Liver (tissue), 9 donors: Measurements from ENCODE around the gene FCN1. TPM values are rescaled to one million over a fixed set of nuclear protein-coding genes. Genes with fewer than 3 reads are reported as not detected.

Experiments used
- DNase-seq: peaks from one replicate; pipeline ENCODE4 v3.0.0-alpha.2; 2017; ENCODE audit warnings: low spot score
- H3K27ac ChIP-seq, 2 donors: one replicate each; pipeline ENCODE4 v1.7.0; 2013; ENCODE audit warnings: inconsistent platforms in 2 of 2, low read length in 2 of 2, control low read depth in 1 of 2, low read depth in 1 of 2, mild to moderate bottlenecking in 1 of 2
- H3K27me3 ChIP-seq, 4 donors: one replicate each; pipeline versions ENCODE4 v1.6.1 to v1.7.0; 2013; ENCODE audit warnings: low read length in 3 of 4, inconsistent platforms in 1 of 4, mild to moderate bottlenecking in 1 of 4, moderate library complexity in 1 of 4; ENCODE audit not compliant: control insufficient read depth in 4 of 4, insufficient read depth in 4 of 4
- H3K36me3 ChIP-seq, 4 donors: one replicate each; pipeline versions ENCODE4 v1.6.1 to v1.7.0; 2013; ENCODE audit warnings: low read length in 3 of 4, mild to moderate bottlenecking in 3 of 4, low read depth in 1 of 4, moderate library complexity in 1 of 4; ENCODE audit not compliant: control insufficient read depth in 4 of 4, insufficient read depth in 3 of 4
- H3K4me1 ChIP-seq, 4 donors: one replicate each; pipeline versions ENCODE4 v1.6.1 to v1.7.0; 2013; ENCODE audit warnings: low read length in 3 of 4, mild to moderate bottlenecking in 3 of 4, moderate library complexity in 1 of 4; ENCODE audit not compliant: control insufficient read depth in 4 of 4, insufficient read depth in 4 of 4
- H3K4me3 ChIP-seq, 3 donors: one replicate each; pipeline versions ENCODE4 v1.6.1 to v1.7.0; 2013; ENCODE audit warnings: low read length in 3 of 3, control low read depth in 1 of 3, low read depth in 1 of 3, mild to moderate bottlenecking in 1 of 3
- H3K9ac ChIP-seq, 2 donors: one replicate each; pipeline ENCODE4 v1.7.0; 2013; ENCODE audit warnings: low read length in 2 of 2, mild to moderate bottlenecking in 2 of 2, moderate library complexity in 2 of 2, control low read depth in 1 of 2, low read depth in 1 of 2
- H3K9me3 ChIP-seq, 4 donors: one replicate each; pipeline versions ENCODE4 v1.6.1 to v1.7.0; 2013; ENCODE audit warnings: low read length in 3 of 4; ENCODE audit not compliant: control insufficient read depth in 4 of 4
- ATF3 ChIP-seq: IDR thresholded peaks from 2 replicates; pipeline ENCODE4 v1.6.1; 2016; ENCODE audit warnings: antibody characterized with exemption
- EGR1 ChIP-seq, 2 donors: IDR thresholded peaks; 2 replicates each; pipeline ENCODE4 v1.6.1; 2016 to 2018; ENCODE audit warnings: antibody characterized with exemption in 2 of 2, low read depth in 2 of 2
- FOXA1 ChIP-seq: IDR thresholded peaks from 2 replicates; pipeline ENCODE4 v1.6.1; 2016; ENCODE audit warnings: antibody characterized with exemption
- FOXA2 ChIP-seq: IDR thresholded peaks from 2 replicates; pipeline ENCODE4 v1.6.1; 2016; ENCODE audit warnings: antibody characterized with exemption
- GABPA ChIP-seq, 2 donors: IDR thresholded peaks in 1 of 2; conservative IDR thresholded peaks in 1 of 2; 2 replicates each; pipeline ENCODE4 v1.6.1; 2016; ENCODE audit warnings: antibody characterized with exemption in 2 of 2, mild to moderate bottlenecking in 1 of 2, moderate library complexity in 1 of 2
- HNF4A ChIP-seq, 2 donors: conservative IDR thresholded peaks; 2 replicates each; pipeline ENCODE4 v1.6.1; 2016; ENCODE audit warnings: antibody characterized with exemption in 2 of 2, mild to moderate bottlenecking in 2 of 2
- HNF4G ChIP-seq: IDR thresholded peaks from 2 replicates; pipeline ENCODE4 v1.6.1; 2016; ENCODE audit warnings: antibody characterized with exemption
- JUND ChIP-seq, 2 donors: IDR thresholded peaks; 2 replicates each; pipeline ENCODE4 v1.6.1; 2016; ENCODE audit warnings: antibody characterized with exemption in 2 of 2
- NR2F2 ChIP-seq: IDR thresholded peaks from 2 replicates; pipeline ENCODE4 v1.6.1; 2016; ENCODE audit warnings: antibody characterized with exemption
- RAD21 ChIP-seq, 2 donors: IDR thresholded peaks; 2 replicates each; pipeline ENCODE4 v1.6.1; 2016; ENCODE audit warnings: antibody characterized with exemption in 2 of 2, mild to moderate bottlenecking in 2 of 2
- RXRA ChIP-seq, 2 donors: IDR thresholded peaks; 2 replicates each; pipeline ENCODE4 v1.6.1; 2017 to 2018; ENCODE audit warnings: antibody characterized with exemption in 2 of 2, mild to moderate bottlenecking in 1 of 2
- SP1 ChIP-seq: IDR thresholded peaks from 2 replicates; pipeline ENCODE4 v1.6.1; 2018; ENCODE audit warnings: antibody characterized with exemption, mild to moderate bottlenecking
- TAF1 ChIP-seq: conservative IDR thresholded peaks from 2 replicates; pipeline ENCODE4 v1.6.1; 2016; ENCODE audit warnings: antibody characterized with exemption, mild to moderate bottlenecking
- YY1 ChIP-seq: IDR thresholded peaks from 2 replicates; pipeline ENCODE4 v1.6.1; 2016; ENCODE audit warnings: antibody characterized with exemption, mild to moderate bottlenecking
- WGBS: extraction: QIAGEN DNeasy Blood & Tissue Kit; methylation state at CpG from one replicate; pipeline ENCODE4 v1.1.7; 2013; 5-methylcytosine and 5-hydroxymethylcytosine counted together
- polyA plus RNA-seq, 2 donors: library from polyadenylated mRNA; stranded (reverse) in 1 of 2; unstranded in 1 of 2; fragments of 200-250 nt in 1 of 2; fragments of >200 nt in 1 of 2; fragmentation: Nextera tagmentation in 1 of 2; extraction: Ambion mirVana in 1 of 2; gene quantifications; one replicate each; pipeline versions ENCODE4 v1.2.1 to v1.2.3, GENCODE V29; 2013 to 2015
- total RNA-seq, 2 donors: library from RNA; depleted of rRNA; stranded (reverse); fragments of >200 nt; gene quantifications; one replicate each; pipeline ENCODE4 v1.2.3, GENCODE V29; 2014
- TF ChIP-seq, protein P1 (sequence below): IDR thresholded peaks from 2 replicates; pipeline ENCODE4 v1.6.1; 2016; ENCODE audit warnings: antibody characterized with exemption
- TF ChIP-seq, protein P2 (sequence below): fragments of 150-350 bp; IDR thresholded peaks from 2 replicates; pipeline ENCODE4 v1.5.1; 2017; ENCODE audit warnings: improper control_type of control experiment, low read depth, low read length; ENCODE audit not compliant: missing input control
- TF ChIP-seq, protein P3 (sequence below): IDR thresholded peaks from 2 replicates; pipeline ENCODE4 v1.6.1; 2016; ENCODE audit warnings: antibody characterized with exemption
- donor health status: healthy.
- donor health status: healthy.
- donor health status: healthy.
- donor health status: healthy.
- donor health status: healthy.

The FCN1 gene
- total and polyA plus RNA-seq, 4 donors, result 0.97 to 15.0 (median 5.4) TPM

DNA sequence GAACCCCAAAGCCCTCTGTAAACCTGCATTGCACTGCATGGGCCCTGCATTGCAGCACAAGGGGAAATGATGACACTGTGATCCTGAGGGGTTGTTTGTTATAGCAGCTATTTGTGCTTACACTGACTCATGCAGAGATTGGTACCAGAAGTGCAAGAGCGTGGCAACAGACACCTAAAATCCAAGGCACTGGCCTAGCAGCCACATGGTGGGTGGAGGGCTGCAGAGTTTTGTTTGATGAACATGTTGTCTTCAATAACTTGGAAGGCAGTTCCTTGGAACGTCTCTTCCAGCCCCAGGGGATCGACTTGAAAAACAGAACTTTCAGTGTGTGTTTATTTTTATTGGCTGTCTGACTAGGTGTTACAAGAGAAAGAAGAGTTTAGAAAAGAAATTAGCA is 22.6 kb downstream of the FCN1 start (continued):
- no peak for TF ChIP-seq ATF3
- no peak for TF ChIP-seq FOXA1
- no peak for TF ChIP-seq EGR1 (IDR thresholded peaks at IDR 0.05; ENCODE audit: low read depth in 2 of 2)
- TF ChIP-seq, protein P1, sequence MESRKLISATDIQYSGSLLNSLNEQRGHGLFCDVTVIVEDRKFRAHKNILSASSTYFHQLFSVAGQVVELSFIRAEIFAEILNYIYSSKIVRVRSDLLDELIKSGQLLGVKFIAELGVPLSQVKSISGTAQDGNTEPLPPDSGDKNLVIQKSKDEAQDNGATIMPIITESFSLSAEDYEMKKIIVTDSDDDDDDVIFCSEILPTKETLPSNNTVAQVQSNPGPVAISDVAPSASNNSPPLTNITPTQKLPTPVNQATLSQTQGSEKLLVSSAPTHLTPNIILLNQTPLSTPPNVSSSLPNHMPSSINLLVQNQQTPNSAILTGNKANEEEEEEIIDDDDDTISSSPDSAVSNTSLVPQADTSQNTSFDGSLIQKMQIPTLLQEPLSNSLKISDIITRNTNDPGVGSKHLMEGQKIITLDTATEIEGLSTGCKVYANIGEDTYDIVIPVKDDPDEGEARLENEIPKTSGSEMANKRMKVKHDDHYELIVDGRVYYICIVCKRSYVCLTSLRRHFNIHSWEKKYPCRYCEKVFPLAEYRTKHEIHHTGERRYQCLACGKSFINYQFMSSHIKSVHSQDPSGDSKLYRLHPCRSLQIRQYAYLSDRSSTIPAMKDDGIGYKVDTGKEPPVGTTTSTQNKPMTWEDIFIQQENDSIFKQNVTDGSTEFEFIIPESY, result no peak

DNA sequence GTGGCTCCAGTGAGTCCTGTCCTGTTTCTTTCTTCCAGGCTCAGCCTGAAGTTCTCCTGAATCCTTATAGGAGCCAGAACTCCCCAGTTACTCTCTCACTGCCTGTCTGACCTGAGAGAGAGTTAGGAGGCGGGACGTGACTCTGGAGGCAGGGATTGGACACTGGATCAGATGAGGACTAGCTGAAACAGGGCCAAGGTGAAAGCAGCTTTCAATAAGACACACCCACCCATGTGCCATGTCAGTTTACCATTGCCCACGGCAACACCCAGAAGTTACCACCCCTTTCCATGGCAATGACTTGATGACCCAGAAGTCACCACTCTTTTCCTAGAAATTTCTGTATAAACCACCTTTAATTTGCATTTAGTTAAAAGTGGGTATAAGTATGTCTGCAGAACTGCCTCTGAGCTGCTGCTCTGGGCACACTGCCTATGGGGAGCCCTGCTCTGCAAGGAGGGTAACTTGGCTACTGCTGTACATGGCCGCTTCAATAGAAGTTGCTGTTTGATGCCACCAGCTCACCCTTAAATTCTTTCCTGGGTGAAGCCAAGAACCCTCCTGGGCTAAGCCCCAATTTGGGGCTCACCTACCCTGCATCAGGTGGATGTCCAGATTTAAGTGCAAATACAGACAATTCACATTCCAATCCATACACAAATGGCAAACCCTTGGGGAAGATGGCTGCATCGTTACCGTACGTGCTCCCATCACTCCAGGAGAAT is 23.4 kb downstream of the FCN1 start:
- Histone ChIP-seq H3K4me1 (no peaks in the 10 kb centered on the region), H3K4me3 (no peak overlapping the region), H3K27ac (no peak overlapping the region), H3K36me3 (no peaks in the 10 kb centered on the region), H3K27me3 (no peaks in the 10 kb centered on the region), H3K9ac (no peak overlapping the region), H3K9me3 (peaks cover 0 to 9% (median 2%) of the 10 kb centered on the region in 4 donors)
- 89% methylated on average over 7 of the region's 7 CpGs for WGBS
- DNase-seq, result no peak
- TF ChIP-seq HNF4G (no peak), EGR1 (IDR thresholded peaks at IDR 0.05; ENCODE audit: low read depth in 2 of 2) (no peak)

- H3K9ac ChIP-seq, result no peak overlapping the region
- no peak overlapping the region for H3K4me3 ChIP-seq
- DNase-seq, result no peak
- TF ChIP-seq NR2F2 (no peak), JUND (IDR thresholded peaks at IDR 0.05) (no peak), RXRA (IDR thresholded peaks at IDR 0.05) (no peak)
- WGBS, result 84% methylated on average over 7 of the region's 7 CpGs
- no peaks in the 10 kb centered on the region for H3K27me3 ChIP-seq
- H3K27ac ChIP-seq, result no peak overlapping the region
- peaks cover 0 to 4% (median 0%) of the 10 kb centered on the region in 4 donors for H3K9me3 ChIP-seq
- H3K36me3 ChIP-seq, result no peaks in the 10 kb centered on the region
- H3K4me1 ChIP-seq, result no peaks in the 10 kb centered on the region
Observed at GRCh38 chr9:134892820-134893420, 24.8 kb downstream of the FCN1 start.

GRCh38 chr9:134892221-134892620 is 25.5 kb downstream of the FCN1 start:
- H3K9ac ChIP-seq, result no peak overlapping the region
- no peaks in the 10 kb centered on the region for H3K4me1 ChIP-seq
- no peak for DNase-seq
- H3K4me3 ChIP-seq, result no peak overlapping the region
- no peak overlapping the region for H3K27ac ChIP-seq
- peaks cover 0 to 4% (median 0%) of the 10 kb centered on the region in 4 donors for H3K9me3 ChIP-seq
- H3K36me3 ChIP-seq, result no peaks in the 10 kb centered on the region
- H3K27me3 ChIP-seq, result no peaks in the 10 kb centered on the region
- WGBS, result 86% methylated on average over 6 of the region's 6 CpGs
- TF ChIP-seq GABPA (IDR thresholded peaks at IDR 0.05 in 1 of 2, conservative IDR thresholded peaks at IDR 0.05 in 1 of 2) (no peak), RAD21 (IDR thresholded peaks at IDR 0.05) (no peak), FOXA1 (no peak), HNF4G (no peak), YY1 (no peak), ATF3 (no peak), EGR1 (IDR thresholded peaks at IDR 0.05; ENCODE audit: low read depth in 2 of 2) (no peak), RXRA (IDR thresholded peaks at IDR 0.05) (no peak), FOXA2 (no peak), HNF4A (conservative IDR thresholded peaks at IDR 0.05) (no peak), NR2F2 (no peak), SP1 (no peak), TAF1 (no peak)
- TF ChIP-seq, protein P1, result no peak
- TF ChIP-seq, protein P2, sequence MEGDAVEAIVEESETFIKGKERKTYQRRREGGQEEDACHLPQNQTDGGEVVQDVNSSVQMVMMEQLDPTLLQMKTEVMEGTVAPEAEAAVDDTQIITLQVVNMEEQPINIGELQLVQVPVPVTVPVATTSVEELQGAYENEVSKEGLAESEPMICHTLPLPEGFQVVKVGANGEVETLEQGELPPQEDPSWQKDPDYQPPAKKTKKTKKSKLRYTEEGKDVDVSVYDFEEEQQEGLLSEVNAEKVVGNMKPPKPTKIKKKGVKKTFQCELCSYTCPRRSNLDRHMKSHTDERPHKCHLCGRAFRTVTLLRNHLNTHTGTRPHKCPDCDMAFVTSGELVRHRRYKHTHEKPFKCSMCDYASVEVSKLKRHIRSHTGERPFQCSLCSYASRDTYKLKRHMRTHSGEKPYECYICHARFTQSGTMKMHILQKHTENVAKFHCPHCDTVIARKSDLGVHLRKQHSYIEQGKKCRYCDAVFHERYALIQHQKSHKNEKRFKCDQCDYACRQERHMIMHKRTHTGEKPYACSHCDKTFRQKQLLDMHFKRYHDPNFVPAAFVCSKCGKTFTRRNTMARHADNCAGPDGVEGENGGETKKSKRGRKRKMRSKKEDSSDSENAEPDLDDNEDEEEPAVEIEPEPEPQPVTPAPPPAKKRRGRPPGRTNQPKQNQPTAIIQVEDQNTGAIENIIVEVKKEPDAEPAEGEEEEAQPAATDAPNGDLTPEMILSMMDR, result no peak
- TF ChIP-seq, protein P3, sequence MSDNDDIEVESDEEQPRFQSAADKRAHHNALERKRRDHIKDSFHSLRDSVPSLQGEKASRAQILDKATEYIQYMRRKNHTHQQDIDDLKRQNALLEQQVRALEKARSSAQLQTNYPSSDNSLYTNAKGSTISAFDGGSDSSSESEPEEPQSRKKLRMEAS, result no peak
